CD4-positive, alpha-beta T cell treated with Interleukin-15 for 1 hour (primary cell): Measurements from ENCODE around the gene APCDD1L.

Source experiments
- DNase-seq: peaks from one replicate; pipeline ENCODE4 v3.0.0-alpha.2; 2020

Gene APCDD1L

DNA sequence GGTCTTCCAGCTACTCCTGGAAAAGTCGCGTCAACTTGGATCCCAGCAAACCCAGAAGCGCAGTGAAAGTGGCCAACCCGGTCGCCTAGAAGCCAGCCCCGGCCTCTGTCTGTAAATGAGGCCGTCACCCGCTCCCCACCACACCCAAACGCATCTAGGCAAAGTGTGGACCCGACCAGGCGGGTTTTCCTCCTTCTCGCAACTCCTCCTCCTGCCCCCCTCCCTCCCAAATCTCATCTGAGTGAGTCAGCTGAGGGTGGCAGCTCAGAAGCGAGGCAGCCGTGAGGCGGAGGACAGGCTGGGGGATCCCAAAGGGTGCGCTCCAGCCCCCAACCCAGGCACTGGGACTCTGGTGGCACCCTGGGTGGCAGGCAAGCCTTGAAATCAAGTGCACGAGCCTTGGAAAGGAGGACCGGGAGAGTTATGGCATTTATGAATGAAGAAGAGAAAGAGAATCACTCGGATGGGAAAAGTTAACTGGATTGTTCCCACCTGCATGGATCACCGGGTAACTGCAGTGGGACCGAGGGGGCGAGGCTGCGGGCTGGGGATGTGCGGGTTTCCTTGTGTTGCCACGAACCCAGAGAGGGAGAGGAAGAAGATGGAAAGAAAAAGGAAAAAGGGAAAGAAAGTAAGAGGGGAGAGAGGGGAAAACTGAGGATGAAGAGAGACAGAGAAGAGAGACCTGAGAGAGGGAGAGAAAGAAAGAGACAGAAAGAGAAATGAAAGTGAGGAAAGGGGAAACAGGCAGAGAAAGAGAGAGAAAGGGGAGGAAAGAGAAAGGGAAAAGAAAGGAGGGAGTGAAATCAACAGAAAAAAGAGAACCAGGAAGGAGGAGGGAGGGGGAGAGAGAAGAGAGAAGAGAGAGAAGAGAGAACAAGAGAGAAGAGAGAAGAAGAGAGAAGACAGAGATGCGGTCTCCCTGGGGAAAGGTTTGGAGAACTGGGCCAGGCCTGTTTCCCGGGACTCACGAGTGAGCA, at the start of gene APCDD1L:
APCDD1L (minus strand) TSS at position 167 of the 980 bp plus-strand sequence. CDS start 692 bp downstream, outside the sequence.
- no peak for DNase-seq

DNA sequence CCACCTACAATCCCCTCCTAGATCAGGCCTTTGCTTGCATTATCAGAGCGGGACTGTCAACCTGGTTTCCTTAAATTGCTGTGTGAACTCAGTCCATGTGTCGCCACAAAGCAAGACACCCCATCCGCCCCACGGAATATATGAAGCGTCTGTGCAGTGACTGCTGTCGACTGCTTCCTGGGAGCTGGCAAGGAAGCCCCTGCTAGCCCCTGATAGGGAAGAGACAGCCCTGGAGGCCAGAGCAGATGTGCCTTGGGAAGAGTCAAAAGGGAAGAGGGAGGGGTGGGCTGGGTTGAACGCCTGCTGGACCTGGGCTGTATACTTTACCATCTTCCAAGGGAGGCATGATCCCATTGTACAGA, 44.1 kb upstream of the APCDD1L start:
- DNase-seq = no peak

DNA sequence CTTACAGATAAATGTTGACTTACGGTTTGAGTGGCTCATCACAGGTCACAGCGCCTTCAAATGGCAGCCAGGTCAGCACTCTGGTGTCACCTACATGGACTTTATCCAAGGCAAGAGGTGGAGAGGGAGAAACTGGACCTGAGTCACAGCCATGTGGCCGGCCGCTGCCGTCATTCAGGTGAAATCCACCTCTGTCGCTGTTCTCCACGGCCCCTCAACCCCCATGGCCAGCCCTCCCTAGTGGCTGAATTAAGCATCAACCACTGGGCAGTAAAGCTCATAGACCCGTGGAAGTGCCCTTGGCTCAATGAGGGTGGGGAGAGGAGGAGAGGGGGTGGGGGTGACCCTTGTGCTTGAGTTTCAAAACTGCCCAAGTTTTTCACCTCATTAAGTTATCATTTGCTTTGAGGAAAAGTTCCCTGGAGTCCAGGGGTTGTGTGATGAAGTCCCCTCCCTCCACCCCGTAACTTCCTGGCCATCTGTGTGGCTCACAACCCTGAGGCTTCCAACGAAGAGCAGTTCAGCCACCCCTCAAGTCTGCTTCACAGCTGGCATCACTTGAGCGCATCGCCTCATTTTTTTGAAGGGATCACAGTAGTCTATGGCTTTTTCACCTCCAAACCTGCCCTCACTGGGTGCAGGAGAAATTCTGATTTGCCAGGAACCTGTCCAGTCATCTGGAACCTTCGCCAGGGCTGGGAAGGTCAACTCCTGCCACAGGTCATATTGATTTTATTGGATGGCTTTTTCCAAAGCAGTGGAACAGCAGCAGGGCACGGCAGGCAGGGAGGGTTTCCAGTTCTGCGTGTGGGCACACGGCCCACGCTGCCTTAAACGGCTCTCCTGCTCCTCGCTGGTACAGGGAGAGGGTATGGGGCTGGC, 43.5 kb upstream of the APCDD1L start:
- DNase-seq = no peak

DNA sequence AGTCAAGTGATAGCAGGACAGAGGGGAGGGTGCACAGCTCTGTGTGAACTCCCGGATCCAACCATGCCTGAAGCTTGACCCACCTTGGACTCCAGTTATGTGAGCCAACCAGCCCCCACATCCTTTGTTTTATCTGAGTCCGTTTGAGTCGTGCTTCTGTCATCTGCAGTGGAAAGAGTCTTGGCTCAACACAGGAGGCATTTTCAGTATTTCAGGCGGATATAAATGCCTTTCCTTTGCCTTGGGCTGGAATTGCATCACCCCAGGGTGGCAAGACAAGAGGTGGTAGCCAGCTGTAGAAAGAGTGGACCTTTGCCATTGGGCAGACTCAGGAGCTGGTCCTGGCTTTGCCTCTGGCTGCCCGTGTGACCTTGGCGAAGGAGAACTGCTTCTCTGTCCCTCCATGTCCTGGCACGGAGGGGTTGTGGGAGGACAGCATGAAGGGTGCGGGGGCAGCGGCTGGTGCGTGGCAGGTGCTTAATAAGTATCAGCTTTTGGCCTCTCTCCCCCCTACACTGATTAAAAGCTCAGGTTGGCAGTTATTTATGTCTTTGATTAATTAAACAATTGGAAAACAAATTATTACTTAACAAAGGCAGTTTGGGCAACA, 42.6 kb upstream of the APCDD1L start:
- no peak for DNase-seq

DNA sequence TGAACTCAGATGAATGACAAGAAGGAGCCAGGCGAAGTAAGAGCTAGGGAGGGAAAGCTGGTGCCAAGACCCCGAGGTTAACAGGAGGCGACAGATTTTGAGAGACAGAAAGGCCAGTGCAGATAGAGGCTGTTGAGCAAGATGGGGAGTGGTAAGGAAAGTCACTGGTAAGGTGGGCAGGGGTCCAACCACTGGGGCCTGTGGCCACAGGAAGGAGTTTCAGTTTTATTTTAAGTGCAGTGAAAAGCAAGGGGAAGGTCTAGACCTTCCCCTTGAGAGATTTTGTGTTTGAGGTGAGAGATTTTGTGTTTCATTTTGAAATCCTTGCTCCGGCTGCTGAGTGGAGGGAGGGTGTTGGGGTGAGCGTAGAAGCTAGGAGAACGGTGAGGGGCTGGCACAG, 41.8 kb upstream of the APCDD1L start:
- no peak for DNase-seq

DNA sequence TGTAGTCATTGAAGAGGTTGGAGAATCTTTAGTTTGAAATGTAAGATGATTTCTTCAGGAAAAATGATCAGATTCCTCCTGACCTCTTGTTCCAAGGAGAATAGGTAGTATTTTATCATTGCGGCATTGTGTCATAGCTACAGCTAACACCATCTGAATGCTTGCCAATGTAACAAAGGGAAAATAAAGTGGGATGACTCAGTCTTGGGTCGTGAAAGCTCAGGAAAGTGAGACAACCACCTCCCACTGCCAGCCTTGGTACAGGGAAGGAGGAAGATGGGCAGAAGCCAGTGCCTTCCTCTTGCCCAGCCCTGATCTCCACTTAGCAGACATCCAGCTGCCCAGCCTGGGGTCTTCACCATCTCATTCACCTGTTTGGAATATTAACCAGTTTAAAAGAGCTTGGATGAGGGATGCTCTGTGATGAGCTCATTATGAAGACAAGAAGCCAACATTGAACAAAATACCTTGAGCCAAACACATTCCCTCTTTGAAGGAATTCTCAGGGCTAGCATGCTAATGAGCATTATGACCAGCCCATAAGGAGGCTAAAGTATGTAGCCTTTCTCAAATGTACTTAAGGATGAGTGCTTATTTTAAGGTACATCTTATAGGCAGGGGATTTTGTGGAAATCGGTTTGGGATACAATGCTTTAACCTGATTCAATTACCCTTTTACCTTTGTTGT, 40.0 kb upstream of the APCDD1L start:
- no peak for DNase-seq

DNA sequence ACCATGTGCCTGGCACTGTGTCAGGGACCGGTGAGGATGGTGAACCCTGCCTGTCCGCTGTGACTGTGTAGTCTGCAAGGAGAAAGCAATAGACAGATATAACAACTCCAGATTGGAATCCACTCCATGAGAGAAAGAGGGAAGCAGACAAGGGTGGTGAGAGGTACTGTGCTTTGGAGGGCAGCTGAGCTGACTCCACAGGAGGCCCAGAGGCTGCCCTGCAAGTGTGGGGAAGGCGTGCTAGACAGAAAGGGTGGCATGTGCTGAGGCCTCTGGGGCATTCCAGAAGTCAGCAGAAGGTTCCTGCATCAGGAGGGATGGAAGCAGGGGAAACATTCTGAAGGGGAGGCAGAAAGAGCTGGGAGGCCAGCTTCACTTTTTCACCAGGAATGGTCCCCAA, 39.3 kb upstream of the APCDD1L start:
- no peak for DNase-seq

DNA sequence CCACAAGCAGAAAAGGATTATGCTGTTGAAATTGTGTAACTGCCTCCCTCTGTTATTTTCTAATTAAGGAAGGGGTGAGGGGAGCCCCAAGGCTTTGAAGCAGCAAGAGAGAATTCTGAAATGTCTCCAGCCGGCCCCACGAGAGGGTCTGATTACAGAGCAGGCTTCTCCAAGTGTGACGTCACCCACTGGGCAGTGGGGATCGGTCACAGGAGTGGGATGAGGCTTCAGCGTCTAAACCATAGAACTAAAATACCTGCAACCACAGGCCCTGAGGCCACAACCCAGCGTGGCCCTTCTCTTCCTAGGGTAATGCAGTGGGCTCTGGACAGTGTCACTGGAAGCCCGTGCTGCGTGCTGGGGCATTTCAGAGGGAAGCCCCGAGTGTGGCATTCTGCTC, 38.6 kb upstream of the APCDD1L start:
- DNase-seq = no peak

DNA sequence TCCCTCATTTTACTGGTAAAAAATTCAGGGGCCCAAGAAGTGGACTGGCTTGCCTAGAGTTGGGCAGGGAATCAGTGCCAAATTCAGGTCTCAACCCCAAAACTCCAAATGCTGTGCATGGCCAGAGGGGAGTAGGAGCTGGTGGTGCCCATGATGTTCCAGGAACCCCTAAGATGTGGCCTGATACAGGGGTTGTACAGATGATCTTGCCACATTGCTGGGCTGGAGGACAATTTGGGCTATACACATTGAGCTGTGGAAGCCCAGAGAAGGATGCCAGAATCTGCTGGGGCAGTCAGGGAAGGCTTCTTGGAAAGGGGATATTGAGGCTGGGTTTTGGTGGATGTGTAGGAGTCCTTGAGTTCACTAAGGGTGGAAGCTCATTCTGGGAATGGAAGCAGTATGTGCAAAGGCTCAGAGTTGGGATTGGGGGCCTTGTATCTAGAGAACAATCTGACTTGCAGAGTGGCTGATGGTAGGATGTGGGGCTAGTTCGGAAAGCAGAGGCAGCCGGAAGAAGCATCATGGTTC, 38.0 kb upstream of the APCDD1L start:
- DNase-seq = no peak

DNA sequence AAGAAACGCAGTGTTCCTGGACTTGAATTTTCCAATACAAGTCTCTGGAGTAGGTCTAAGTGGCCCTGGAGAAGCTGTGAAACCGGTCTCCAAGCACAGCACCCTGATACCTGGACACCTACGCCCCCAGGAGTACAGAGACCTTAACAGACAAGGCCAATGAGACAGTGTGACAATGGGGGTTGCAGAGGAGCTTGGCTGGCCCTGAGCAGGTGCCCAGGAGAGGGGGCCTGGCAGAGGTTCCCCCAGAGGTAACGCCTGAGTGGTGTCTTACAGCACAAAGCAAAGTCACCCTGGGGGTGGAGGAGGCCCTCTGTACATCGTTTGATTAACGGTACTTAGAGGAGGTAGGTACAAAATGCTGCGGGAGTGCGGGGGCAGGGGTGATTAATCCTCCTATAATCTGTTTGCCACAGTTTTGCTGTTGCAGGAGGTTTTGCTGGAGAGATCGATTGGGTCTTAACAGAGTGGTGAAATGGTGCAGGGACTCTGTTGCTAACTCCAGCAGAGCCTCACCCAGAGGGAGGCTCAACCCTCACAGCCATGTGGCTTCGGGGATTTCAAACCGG, 37.3 kb upstream of the APCDD1L start:
- no peak for DNase-seq

DNA sequence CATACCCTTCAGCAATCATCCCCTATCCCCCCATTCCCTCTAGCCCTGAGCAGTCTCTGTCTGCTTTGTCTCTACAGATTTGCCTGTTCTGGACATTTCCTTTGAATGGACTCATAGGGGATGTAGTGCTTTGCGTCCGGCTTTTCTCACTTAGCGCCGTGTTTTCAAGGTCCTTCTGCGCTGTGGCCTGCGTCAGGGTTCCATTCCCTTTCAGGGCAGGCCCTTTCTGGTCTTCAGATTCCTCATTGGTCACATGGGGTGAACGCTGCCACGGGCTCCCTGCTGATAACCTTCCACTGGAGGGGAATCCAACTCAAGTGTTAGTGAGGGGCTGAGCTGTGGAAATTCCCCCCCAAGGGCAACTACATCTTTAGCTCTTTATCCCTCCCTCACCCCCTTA, 36.4 kb upstream of the APCDD1L start:
- DNase-seq = no peak

DNA sequence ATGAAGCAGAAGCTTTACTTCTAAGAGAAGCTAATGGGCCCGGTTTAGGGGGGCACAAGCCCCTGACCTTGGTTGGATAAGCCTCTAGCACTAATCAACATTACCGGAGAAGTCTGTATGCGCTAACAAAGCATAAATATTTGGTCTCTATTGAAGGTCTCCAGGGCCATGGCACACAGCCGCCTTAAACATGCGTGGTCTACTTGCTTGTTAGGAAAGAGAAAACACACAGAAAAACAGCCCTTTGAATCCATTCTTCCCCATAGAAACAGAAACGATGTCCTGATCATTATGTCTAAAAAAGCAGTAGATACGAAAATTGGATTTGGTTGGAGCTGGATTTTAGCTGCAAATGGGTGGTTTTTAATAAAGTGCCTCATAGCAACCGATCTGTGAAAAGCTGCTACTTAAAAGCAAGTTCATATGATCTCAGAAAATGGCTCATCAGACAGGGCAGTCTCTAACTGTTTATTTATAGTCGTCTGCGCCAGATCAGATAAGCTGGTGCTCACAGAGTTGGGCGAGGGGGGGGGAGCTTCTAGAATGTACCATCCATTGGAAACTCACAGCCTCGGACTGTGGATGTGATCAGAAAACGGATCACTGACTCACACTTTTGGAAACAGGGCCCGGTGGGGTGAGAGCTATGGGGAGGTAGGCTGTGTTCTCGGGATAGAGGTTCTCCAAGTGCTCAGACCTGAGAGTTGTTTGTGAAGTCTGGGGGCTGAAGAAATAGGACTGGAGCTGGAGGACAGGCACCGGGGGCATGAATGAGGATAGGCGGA, 35.3 kb upstream of the APCDD1L start:
- no peak for DNase-seq

DNA sequence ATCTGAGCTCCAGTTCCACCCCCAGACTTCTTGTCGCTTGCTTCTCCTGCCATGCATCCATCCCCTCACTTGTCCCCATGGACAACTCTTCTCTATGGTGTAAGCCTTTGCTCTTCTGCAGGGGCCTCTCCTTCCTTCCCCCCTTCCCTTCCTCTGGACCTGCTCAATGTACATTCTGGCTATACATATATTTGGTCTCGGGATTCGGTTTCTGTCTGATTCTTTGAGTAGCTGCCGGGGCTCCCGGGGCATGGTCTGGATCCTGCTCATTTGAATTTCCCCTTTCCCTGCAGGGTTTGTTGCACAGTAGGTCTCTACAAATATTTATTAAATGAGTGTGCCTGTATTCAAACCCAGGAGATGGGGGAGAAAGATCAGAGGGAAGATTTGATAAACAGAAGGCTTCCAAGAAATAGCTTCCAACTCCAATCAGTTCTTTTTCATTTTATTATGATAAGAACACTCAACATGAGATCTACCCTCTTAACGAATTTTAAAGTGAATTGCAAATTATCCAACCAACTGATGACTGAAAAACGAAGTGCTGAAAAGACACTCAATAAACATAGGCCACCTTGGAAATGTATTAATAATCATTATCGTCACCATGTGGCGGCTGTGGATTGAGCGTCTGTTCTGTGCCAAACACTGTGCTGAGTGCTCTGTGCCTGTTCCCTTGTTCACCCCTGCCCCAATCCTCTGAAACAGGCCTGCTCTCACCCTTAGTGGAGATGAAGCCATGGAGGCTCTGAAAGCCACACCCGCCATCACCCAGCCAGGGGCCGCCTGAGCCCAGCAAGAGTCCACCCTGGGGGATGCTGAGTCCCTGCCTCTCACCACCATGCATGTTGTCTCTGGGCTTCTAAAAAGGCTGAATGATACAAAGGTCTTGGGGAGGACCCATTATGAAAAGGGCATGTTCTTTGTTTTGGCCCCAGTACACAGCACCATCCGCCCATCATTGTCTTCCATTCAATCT, 34.3 kb upstream of the APCDD1L start:
- no peak for DNase-seq

DNA sequence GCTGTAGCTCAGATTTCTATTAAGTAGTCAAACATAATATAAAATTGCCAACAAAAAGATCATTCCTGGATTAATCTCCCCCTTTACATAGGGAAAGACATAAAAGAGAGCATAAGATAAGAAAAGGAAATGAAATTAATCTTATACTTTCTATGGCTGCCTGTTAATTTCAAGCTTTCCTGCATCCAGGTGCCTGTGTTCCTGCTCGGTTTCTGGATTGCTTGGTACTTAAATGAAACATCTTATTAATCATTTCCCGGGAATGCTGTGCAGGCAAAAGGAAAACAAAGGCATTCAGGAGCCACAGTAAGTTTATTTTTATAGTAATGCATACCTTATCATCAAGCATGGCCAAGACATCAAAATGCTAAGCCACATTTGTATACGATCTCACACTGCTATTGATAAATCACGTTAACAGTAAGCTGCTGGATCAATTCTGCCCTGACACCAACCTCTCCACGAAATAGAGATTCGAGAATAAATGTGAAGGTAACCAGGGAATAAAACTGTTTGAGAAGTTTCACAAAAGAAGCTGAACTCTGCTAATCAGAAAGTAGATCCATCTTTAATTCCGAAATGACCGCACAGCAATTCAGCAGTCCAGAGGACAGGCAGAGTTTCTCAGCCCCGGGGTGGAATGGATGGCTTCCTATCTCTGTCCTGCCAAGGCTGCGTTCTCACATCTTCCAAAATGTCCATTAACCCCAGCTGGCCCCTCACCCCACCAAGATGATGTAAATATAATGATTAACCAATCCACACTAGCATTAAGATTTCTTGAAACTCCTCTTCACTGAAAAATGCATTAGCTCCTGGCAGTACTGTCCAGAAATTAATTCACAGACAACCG, 32.6 kb upstream of the APCDD1L start:
- DNase-seq = no peak

DNA sequence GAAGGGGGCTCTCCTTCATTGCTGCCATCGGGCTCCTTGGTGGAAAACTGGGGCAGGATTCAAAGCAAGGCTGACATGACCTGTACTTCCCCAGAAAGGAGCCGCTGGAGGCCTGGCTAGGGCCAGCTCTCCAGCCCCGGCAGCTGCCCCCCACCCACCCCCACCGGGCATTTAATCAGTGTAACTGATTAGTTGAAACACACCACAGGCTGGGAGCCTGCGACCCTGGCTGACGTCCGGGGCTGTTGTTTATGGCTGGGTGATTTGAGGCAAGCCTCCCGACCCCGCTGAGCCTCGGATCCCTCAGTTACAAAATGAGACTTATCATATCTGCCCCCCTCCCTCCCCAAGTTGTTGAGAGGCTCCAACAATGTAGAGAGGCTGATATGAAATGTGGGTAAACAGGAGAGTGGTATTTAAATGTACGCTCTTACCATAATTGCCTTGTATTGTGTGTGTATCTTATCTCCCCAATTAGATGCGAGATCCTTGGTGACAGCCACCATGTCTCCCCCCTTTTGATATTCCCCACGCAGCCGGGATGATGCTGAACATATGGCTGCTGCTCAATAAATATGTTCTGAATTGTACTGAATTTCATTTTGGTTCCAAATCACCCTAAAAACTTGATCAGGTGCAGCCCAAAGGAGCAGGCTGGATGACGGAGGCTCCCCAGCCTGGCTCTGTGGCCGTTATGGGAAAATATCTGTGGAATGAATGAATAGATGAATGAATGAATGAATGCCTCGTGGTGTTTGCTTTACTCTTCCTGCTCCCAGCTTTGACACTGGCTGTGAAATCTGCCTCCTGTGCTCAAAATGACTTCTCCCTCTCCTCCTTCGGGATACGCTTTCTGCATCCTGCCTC, 31.8 kb upstream of the APCDD1L start:
- no peak for DNase-seq

DNA sequence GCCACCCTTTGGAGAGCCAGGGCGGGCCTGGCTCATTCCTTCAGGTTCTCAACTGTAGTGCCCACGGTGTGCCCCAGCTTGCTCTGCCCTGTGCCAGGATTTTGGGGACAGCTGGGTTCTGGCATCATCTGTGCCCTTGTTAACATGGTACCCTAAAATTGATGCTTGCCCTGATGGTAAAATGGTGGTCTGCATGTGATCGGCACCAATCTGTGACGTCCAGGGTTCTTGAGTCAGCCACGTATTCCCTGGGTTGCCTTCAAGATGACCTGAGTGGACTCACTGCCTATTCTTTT, 31.2 kb upstream of the APCDD1L start:
- no peak for DNase-seq

DNA sequence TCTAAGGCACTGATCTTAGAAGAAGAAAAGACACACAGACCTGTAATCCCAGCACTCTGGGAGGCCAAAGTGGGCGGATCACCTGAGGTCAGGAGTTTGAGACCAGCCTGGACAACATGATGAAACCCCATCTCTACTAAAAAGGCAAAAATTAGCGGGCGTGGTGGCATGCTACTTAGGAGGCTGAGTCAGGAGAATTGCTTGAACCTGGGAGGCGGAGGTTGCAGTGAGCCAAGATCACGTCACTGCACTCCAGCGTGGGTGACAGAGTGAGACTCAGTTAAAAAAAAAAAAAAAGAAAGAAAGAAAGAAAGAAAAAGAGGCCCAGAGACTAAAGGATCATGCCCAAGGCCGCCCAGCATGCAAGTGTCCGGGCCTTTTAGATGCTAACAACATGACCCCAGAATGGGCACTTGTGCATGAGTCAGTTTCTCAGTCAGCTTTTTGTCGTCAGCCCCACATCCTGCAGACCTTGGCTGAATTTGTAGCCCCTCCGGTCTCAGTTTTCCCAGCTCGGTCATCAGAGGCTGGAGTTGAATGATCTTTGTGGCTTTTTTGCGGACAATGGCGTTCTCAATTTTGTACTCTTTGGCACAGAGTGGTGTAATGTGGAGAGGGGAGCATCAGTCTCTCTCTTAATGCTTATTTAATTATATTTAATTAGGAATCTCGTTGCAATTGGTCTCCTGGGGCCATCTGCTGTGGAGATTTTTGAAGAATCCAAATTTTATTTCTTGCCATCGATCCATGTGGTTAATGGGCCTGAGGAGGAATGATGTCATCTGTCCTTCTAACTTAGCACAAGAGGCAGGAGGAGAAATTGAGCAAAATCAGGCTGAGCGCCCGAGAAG, 30.6 kb upstream of the APCDD1L start:
- no peak for DNase-seq
